HFF-Myc (cell line): ENCODE results near the gene ATP2A2.
A peak's percentile ranks its signal among the peaks of the same experiment; 100 is the strongest.
"Not testable (repeated sequence)": the region's sequence is repeated elsewhere in the genome, so short reads cannot be mapped to it uniquely, and the experiment has no call there.

Source experiments
- DNase-seq: peaks from one replicate; pipeline ENCODE4 v3.0.0-alpha.2; 2011; ENCODE audit warnings: low read depth; ENCODE audit errors: extremely low read depth
- H3K4me3 ChIP-seq: replicated peaks from 2 replicates; pipeline ENCODE4 v1.5.1; 2011; ENCODE audit warnings: low read depth, mild to moderate bottlenecking, control low read depth, low read length
- CTCF ChIP-seq: IDR thresholded peaks from 2 replicates; pipeline ENCODE4 v1.5.1; 2012; ENCODE audit warnings: mild to moderate bottlenecking, low read depth, low read length, control low read depth; ENCODE audit errors: missing control alignments

The ATP2A2 gene

GRCh38 chr12:110352401-110352800 is 71.4 kb downstream of the ATP2A2 start:
- TF ChIP-seq CTCF: no peak
- DNase-seq: no peak
- no peak overlapping the region for H3K4me3 ChIP-seq

GRCh38 chr12:110353211-110353965 is 72.3 kb downstream of the ATP2A2 start:
- H3K4me3 ChIP-seq: no peak overlapping the region
- DNase-seq: no peak
- no peak for TF ChIP-seq CTCF

GRCh38 chr12:110354172-110354780 is 73.2 kb downstream of the ATP2A2 start:
- no peak for DNase-seq
- no peak overlapping the region for H3K4me3 ChIP-seq
- no peak for TF ChIP-seq CTCF

- DNase-seq: no peak
- no peak overlapping the region for H3K4me3 ChIP-seq
- peak; percentile 60 for TF ChIP-seq CTCF
These were observed 74.0 kb downstream of the ATP2A2 start for GRCh38 chr12:110355073-110355472.

GRCh38 chr12:110358384-110359097 is 77.5 kb downstream of the ATP2A2 start:
- not testable (repeated sequence) for DNase-seq

GRCh38 chr12:110361216-110361615 is 80.2 kb downstream of the ATP2A2 start:
- TF ChIP-seq CTCF: no peak
- no peak for DNase-seq
- H3K4me3 ChIP-seq: no peak overlapping the region

More at GRCh38 chr12:110358384-110359097, 77.5 kb downstream of the ATP2A2 start:
- not testable (repeated sequence) for H3K4me3 ChIP-seq
